Measurements from ENCODE around the gene SPTBN1.

SPTBN1 gene

DNA sequence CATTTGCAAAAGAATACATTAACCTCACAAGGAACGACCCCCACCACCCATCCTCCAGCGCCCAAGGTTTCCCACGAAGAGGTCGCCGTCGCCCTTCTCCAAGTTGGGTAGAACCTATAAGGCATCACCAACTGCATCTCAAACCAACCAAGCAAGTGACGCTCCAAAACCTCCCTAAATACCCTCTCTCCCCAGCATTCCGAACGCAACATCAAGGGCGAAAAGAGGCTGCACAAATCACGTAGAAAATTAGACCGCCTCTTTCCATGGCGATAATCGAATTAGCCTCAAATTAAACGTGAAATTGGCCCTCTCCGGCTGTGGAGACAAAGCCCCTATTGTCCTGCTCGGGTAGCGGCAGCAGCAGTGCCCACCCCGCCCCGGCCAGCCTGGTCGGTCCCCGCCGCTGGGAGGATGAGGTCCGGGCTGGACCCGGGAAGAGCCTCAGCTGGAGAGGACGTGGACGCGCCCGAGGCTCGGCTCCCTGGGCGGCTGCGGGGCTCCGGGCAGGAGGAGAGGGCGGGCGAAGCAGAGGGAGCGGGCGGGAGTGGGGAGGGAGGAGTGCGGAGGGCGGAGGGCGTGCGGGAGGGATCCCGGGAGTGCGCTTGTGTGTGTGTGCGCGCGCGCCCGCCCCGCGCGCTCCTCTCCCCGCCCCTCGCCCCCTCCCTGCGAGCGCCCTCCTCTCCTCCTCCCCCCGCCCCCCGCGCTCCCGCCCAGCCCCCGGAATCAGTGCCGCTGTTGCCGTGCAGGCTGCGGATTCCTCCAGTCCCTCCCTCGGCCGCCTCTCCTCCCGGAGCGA is at the start of gene SPTBN1:
Gene SPTBN1 (plus strand): TSS at position 765 of the 799 bp plus-strand sequence. CDS start 70,092 bp downstream, outside the sequence.
- in situ Hi-C loops (cut with MboI; ENCODE audit: low sequenced_read_pairs): no loop called here

DNA sequence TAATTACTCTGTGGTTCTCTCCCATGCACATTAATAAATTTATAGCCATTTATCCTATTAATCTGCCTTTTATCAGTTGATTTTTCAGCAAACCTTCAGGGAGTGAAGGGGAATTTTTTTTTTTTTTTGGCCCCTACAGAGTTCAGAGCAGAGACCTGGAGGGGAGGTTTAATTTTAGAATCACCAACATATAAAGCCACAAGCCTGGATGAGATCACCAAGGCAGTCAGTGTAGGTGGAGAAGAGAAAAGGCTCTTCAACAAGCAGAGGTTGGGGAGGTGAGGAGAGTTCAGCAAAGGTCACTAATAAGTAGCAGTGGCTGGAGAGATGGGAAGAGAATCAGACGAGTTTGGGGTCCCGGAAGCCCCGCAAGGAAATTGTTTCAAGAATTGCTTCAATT is 48.4 kb upstream of the SPTBN1 start:
- in situ Hi-C loops (cut with MboI; ENCODE audit: low sequenced_read_pairs): no loop called here

DNA sequence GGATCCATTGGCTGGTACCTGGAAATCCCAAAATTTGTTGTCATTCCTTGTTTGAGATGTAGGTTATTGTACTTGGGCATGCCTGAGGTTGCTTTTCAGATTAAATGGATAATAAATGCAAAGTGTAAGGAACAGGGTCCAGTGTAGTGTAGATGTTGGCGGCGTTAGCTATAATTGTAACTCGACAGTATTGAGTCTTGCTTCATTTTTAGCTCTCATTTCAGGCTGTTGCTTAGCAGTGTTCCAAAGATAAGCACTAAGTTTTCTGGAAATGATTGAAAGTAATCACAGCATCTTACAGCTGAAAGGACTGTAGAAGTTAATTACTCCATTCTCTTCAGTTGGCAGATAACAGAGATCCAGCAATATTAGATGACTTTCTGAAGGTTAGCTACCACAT is 47.8 kb upstream of the SPTBN1 start:
- in situ Hi-C loops (cut with MboI; ENCODE audit: low sequenced_read_pairs): no loop called here

DNA sequence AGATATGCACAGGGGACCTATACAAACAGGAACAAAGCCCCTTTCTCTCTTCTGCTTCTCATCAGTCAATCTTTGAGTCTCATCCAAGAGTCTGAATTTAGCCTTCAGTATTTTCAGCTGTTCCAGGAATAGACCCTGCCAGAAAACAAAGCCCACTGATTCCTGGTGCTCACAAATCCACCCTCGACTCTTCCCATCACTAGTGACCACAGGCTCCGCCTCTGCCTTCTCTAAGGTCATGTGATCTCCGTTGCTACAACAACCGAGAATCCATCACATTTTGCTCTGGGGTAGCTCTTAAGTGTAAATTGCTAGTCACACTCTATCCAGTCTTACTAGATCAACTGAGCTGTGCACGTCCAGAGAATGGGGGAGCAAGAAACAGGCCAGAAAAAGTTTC is 46.4 kb upstream of the SPTBN1 start:
- in situ Hi-C loops (cut with MboI; ENCODE audit: low sequenced_read_pairs): no loop called here

DNA sequence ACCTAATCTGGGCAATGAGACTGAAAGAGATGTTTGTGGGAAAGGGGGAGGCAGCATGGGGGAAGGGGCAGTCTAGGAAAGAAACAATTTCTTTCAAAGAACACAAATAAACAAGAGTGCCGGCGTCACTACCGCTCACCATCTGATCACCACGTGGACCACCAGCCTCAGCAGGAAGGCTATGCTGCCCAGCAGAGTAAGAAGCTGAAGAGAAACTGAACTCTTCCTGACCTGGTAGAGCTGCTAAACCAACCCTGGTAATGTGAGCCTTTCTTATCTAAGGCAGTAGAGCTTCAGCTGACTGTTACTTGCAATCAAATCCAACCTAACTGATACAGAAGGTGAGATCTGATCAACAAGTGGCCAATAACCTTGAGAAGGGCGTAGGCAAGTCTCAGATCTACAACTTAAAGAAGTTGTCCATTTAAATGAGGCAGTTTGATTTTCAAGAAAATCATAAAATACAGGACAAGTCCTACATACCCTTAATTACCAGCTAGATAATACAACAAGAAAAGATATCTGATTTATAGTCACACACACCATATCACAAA is 44.2 kb upstream of the SPTBN1 start:
- in situ Hi-C loops (cut with MboI; ENCODE audit: low sequenced_read_pairs): no loop called here

DNA sequence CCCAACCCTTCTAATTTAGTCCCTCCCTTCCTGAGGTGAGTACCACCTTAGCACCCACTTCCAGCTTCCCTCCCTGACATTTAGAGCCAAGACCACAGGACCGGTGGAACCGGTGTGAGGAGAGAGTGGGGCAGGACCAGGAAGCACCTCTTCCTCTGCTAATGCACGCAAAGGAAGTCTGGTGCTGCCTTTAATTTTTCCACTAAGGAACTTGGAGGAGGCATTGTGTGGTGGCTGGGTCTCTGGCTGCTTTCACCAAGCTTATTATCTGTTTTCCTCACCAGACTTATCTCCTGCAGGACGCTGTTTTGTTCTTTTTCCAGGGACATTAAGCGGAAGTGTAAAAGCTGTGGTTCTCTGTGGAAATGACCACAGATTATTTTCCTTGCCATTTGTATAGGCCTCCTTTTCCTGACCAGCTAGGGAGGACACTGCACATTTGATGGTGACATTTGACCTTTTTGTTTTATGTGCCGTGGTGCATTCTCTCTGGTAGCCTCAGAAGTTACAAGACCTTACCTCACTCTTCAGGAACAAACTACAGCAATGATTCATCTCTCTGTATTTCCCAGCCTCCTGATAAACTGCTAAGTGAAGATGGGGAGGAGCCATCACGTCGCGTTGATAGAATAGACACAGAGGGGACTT is 39.8 kb upstream of the SPTBN1 start:
- in situ Hi-C loops (cut with MboI; ENCODE audit: low sequenced_read_pairs): no loop called here

DNA sequence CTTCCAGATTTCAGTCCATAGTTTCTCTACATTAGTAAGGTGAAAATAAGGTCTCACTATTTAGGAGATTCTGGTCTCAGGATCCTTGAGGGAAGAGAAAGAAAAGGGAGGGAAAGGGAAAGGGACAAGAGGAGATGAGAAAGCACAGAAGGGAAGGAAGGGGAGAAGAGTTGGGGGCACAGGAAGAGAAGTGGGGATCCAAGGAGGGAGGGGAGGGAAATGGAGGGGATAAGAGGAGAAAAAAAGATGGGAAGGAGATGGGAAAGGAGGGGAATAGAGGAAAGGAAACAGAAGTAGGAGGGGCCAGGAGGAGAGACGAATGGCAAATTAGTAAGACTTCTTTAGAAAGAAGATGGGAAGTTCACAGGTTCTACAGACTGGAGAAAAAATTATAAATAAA is 39.2 kb upstream of the SPTBN1 start:
- in situ Hi-C loops (cut with MboI; ENCODE audit: low sequenced_read_pairs): no loop called here

DNA sequence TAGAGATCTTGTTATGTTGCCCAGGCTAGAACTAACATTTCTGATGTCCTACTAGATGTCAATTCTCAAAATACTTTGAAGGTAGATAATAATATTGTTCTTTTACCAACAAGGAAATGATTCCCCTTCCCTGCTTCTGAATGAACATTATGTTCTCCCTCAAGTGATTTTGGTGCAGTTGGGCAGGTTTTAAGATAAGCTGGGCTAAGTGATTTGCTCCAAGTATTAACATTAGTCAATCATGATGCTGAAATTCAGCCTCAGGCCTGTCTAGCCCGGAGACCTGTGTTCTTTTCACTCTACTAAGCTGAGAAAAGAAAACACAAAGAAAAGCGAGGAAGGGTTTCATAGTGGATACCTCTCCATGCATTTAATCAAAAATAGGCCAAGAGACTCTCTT is 38.5 kb upstream of the SPTBN1 start:
- in situ Hi-C loops (cut with MboI; ENCODE audit: low sequenced_read_pairs): no loop called here

DNA sequence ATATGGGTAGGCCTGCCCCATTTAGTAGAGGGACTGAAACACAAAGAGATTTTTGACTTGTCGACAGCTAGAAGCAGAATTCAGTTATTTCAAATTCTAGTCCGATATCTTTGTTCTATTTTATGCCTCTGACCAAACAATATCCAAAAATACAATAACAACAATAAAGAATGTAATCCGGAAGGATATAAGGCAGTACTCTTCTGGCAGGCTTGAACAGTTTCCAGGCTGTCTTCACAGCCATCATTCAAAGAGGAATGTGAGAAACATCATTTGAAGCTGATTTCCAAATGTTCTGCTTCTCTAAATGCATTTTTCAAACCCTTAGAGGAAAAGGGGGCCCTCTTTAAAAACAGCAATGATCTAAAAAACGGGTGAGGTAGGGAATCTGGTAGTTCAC is 36.7 kb upstream of the SPTBN1 start:
- in situ Hi-C loops (cut with MboI; ENCODE audit: low sequenced_read_pairs): no loop called here

DNA sequence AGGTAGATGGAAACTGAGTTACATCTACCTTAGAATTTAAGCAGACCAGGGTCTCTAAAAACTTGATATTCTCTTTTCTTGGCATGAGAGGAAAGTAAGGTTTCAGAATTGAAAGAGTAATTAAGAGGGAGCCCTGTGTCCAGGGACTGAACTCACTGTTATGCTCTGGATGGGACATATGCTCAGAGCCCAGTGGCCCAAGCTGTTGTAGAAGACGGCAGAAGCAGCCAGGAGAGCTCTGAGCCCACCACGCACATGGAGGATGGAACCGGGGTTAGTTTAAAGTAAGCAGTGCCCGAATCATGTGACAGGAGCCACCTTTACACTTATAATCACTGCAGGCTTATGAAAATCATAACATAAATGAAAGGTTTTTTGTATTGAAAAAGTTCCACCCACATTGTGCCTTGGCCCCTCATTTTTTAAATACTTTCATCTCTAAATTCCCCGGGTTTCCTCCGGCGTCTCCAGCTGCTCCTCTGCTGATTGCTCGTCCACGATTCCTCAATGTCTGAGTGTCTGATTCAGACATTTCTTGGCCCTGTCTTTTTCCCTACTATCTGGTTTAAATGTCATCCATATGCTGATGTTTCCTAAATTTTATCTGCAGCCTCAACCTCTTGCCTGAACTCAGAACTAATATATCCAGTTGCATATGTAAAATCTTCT is 36.1 kb upstream of the SPTBN1 start:
- in situ Hi-C loops (cut with MboI; ENCODE audit: low sequenced_read_pairs): no loop called here

DNA sequence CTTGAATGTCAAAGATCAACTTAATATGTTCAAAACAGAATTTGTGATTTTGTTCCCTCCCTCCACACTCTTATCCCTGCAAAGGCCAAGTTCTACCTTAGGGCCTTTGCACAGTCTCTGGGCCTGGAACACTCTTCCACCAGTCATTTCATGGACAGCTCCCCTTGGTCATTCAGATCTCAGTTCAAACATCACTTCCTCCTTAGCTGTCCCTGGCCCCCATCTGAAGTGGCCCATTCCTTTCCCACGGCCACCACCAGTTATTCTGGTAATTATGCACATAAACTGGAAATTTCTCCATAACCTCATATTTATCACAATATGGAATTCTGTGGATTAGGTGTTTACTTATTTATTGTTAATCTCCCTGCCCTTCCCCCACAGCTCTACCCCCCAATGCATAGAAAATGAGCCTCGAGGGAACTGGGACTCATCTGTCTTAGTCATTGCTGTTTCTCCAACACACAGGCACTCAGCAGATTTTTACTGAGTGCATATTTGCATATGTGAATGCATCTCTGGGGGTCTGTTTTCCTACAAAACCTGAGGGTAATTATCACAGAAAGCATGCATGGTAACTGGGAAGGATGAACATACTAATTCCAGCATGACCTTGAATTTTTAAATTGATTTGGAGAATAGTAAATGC is 35.5 kb upstream of the SPTBN1 start:
- in situ Hi-C loops (cut with MboI; ENCODE audit: low sequenced_read_pairs): no loop called here

DNA sequence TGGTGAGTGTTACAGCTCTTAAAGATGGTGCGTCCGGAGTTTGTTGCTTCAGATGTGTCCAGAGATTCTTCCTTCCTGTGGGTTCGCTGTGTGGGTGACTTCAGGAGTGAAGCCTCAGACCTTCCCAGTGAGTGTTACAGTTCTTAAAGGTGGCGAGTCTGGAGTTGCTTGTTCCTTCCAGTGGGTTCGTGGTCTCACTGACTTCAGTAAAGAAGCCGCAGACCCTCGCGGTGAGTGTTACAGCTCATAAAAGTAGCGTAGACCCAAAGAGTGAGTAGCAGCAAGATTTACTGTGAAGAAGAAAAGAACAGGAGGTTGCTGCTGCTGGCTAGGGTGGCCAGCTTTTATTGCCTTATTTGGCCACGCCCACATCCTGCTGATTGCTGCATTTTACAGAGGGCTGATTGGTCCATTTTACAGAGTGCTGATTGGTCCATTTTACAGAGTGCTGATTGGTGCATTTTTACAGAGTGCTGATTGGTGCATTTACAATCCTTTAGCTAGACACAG is 34.0 kb upstream of the SPTBN1 start:
- in situ Hi-C loops (cut with MboI; ENCODE audit: low sequenced_read_pairs): no loop called here

DNA sequence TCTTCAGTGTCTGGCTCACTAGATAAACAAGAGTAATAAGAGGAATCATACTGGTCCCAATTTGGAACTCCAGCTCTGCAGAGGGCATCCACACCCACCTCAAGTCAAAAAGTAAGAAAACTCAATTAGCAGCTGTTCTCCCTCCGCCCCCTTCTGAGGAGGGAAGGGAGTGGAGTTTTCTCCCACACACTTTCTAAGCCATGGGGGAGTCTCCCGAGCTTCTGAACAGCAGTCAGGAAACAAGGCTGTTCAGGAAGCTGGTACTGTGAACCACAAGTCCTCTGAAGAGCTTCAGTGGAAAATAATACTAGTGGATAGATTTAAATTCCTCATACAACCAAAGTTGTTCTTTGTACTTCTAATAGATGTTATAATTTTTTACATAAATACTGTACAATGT is 32.9 kb upstream of the SPTBN1 start:
- in situ Hi-C loops (cut with MboI; ENCODE audit: low sequenced_read_pairs): no loop called here

DNA sequence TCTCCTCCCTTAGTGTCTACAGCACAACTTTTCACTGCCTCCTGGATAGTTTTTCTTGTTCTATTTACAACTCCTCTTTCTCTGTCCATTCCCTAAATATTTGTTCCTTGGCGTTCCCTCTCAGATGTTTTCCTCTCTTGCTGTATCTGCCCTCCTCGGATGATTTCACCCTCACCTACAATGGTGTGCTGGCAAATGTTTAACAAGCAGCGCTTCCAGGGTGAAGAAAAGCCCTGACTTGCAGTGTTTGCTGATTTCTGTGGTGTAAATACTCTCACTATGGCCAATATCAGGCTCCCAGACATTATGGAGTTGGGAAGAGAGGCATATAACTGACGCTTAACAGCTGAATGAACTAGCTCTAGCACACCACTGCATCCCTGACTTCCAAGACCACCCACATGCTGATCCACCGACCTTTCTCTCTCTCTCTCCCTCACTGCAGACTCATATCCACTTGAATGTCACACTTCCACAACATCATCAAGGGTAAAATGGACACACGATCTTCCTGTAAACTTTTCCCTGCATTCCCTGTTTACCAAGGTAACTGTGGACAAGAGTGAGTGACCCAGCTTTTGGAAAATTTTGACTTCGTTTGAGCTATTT is 31.5 kb upstream of the SPTBN1 start:
- in situ Hi-C loops (cut with MboI; ENCODE audit: low sequenced_read_pairs): no loop called here

DNA sequence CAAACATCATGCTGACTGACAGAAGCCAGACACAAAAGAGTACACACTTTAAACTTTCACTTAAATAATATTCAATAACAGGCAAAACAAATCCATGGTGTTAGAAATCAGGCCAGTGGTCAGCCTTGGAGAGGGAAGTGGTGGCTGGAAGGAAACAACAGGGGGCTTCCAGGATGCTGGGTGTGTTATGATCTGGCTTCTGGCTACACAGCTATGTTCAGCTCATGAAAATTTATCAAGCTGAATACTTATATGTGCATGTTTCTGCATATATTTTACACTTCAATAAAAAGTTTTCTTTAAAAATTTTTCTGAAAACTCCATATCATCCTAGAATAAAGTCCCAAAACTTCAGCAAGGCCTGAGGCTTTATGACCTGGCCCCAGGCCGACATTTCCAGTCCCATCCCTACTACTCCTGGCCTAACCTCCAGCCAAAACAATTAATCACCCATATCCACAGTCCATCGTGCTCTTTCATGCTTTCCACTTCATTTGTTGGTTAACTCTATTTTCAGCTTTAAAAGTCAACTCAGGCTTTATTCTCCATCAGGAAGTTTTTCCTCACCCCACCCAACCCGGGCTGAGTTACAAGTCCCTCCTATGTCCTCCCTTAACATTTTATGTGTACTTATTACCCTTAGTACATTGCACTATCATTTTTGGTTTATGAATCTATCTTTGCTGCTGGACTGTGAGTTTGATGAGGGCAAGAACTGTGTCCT is 27.9 kb upstream of the SPTBN1 start:
- in situ Hi-C loops (cut with MboI; ENCODE audit: low sequenced_read_pairs): no loop called here

DNA sequence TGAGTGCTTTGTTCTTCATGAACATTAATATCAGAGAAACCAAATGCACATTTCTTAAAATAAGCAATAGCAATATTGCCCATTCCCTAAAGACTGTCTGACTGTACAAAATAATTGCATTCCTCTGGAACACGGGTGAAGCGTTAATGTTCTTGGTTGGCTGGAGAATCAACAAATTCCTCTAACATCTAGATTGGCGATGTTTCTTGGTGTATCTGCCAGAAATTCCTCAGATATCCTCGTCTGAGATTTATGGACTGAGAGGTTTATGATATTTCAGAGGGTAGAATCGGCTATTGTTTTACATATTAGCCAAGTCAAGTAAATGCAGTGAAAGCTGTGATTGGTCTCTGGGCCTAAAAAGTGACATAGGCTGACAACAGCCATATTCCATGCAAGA is 27.1 kb upstream of the SPTBN1 start:
- in situ Hi-C loops (cut with MboI; ENCODE audit: low sequenced_read_pairs): no loop called here

DNA sequence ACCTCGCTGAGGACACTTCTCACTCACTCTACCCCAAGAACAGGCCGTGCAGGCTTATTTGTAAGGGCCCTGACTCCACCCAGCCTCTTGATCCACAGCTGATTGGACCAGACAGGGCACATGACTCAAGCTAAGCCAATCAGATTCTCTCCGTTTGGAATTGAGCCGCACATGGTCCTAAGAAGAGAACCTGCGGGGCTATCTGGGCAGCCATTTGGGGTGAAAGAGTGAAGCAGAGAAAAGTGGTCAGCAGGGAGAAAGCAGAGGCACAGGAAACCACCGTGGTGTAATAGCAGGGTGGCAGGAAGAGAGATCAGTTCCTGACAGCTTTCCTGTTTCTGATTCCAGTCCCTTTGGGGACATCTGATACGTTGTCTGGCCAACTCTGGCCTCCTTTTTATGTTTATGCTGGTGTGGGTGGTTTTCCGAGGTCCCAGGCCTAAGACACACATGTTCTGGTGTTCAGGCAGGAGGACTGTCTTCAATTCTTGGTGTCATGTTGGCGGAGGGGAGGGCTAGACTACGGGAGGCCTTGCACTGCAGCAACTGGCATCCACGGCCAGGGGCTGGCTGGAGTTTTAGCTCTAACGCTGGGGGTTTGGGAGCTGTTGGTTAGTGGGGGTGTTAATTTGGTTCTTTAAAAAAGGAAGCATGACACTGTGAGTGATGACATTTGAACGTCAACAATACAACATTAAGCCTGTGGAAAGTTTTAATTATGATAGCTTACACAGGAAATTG is 26.1 kb upstream of the SPTBN1 start:
- in situ Hi-C loops (cut with MboI; ENCODE audit: low sequenced_read_pairs): no loop called here

DNA sequence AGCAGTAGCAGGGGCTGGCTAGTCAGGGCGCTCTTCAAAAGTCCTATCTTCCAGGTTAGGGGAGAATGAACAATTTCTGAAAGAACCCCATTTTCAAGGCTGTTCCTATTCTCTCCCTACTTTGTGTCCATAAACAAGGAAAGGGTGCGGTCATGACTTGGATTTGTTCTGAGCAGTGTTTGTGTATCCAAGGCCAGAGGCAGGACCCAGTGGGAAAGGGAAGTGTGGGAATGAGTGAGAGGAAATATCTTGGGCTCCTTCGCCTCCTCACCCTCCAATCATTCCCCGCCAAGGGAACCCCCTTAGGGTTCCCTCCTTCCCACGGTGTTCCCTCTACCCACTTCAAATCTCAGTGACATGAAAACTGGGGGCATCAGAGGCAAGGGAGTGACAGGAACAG is 25.5 kb upstream of the SPTBN1 start:
- in situ Hi-C loops (cut with MboI; ENCODE audit: low sequenced_read_pairs): no loop called here
